ENCODE measurements around the gene TYK2. TPM values are rescaled to one million over a fixed set of nuclear protein-coding genes. Genes with fewer than 3 reads are reported as not detected.
"Not testable (repeated sequence)": the region's sequence is repeated elsewhere in the genome, so short reads cannot be mapped to it uniquely, and the experiment has no call there.

TYK2 gene
- total RNA-seq, 4 donors from 2014 or later, result 111 to 463 (median 201) TPM

DNA sequence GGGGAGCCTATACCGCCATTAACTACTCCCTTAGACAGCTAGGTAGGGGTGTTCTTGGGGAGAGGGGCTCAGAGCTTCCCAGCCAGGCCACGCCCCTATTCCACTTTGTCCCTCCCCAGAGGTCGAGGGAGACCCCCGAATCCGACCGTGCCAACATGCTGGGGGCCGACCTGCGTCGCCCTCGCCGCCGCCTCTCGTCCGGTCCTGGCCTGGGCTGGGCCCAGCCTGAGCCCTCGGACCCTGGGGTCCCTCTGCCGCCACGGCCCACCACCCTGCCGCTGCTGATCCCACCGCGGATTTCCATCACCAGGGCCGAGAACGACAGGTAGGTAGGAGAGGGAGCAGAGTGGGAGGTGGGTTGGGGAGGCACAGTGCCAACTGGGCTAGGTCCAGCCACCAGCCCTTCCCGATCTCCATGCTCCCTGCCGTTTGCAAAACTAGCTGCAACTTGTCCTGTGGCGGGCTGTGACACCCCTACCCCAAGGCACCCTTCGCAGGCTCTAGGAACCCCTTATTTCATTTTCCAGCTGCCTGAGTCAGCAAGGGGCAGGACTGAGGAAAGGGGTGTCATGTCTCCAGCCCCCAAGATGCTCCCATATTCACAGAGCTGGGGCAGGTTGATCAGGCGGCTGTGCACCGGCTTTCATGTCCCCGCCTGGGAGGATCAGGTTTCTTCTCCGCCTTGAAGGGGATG, 37.3 kb upstream of the TYK2 start:
- TF ChIP-seq POLR2A (IDR thresholded peaks at IDR 0.05) (no peak), CTCF (IDR thresholded peaks at IDR 0.05) (no peak), POLR2AphosphoS5 (IDR thresholded peaks at IDR 0.05) (no peak), EP300 (IDR thresholded peaks at IDR 0.05; ENCODE audit: low read depth) (no peak)
- Histone ChIP-seq H3K36me3 (no peaks in the 10 kb centered on the region), H3K27ac (no peak overlapping the region), H3K27me3 (peaks cover 90% of the 10 kb centered on the region), H3K4me1 (peaks cover 9 to 42% (median 32%) of the 10 kb centered on the region in 4 donors), H3K4me3 (no peak overlapping the region), H3K9me3 (peaks cover 0 to 3% of the 10 kb centered on the region in 2 donors)
- no peak for DNase-seq
- intact Hi-C loops (cut with DNase I; ENCODE audit: low total_unique reads) (no loop called here), in situ Hi-C loops (cut with MboI; ENCODE audit: low pct_ligation_motif_present in 1 of 4, low pct_unique_long_range_greater_than_20kb in 1 of 4, low sequenced_read_pairs in 3 of 4) (no loop called here)
- 7 to 16% methylated on average over 3 to 30 of the region's 30 CpGs for WGBS, 2 donors (ENCODE audit: low coverage in 1 of 2)

DNA sequence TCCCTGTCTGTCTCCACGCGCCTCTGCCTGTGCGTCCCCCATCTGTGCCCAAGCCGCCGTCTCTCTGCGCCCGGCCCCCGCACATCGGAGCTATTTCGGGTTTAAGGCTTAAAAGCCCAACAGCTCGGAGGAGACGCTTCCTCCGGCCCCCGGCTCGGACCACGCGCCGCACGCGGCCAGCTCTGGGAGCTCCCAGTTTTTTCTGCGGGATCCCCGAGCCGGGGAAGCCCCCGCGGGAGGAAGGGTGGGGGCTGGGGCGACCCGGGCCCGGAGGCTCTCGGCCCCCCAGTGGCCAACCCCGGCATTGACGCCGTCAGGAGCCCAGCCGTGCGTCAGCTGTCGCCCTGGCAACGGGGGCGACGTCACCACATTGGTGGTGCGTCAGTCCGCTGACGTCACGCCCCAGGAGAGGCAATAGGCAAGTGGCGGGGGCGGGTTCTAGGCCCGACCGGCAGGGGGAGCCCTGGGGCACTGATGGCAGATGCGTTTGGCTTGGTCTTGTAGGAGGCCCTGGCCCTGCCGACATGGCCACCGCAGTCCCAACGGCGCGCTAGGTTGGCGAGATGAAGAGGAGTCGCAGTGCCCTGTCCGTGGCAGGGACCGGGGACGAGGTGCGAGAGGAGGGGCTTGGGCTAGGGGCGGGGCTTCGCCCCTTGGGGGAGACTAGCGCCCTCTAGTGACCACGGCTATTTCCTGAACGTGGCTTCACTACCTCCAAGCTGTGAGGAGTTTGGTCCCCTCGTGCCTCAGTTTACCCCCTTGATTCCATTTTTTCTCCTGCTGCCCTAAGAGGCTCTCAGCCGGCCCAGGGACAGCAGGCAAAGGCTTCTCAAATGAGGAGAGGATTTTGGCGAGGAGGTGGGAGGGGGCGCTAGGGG, 36.2 kb upstream of the TYK2 start:
- Histone ChIP-seq H3K4me3 (peak overlapping the region in 3 of 4 donors; percentile 23 to 52 (median 42)), H3K27me3 (peaks cover 80% of the 10 kb centered on the region), H3K27ac (peak overlapping the region; percentile 34 to 59 (median 40)), H3K9me3 (peaks cover 0 to 3% of the 10 kb centered on the region in 2 donors), H3K36me3 (no peaks in the 10 kb centered on the region), H3K4me1 (peaks cover 9 to 42% (median 32%) of the 10 kb centered on the region in 4 donors)
- in situ Hi-C loops (cut with MboI; ENCODE audit: low pct_ligation_motif_present in 1 of 4, low pct_unique_long_range_greater_than_20kb in 1 of 4, low sequenced_read_pairs in 3 of 4), result no loop called here
- intact Hi-C loops (cut with DNase I; ENCODE audit: low total_unique reads), result no loop called here
- 3% methylated on average over 60 of the region's 67 CpGs; no CpG with 5 or more reads in 1 of the 2 donors for WGBS, 2 donors (ENCODE audit: low coverage in 1 of 2)
- TF ChIP-seq POLR2A (IDR thresholded peaks at IDR 0.05) (no peak), EP300 (IDR thresholded peaks at IDR 0.05; ENCODE audit: low read depth) (peak; percentile 21), CTCF (IDR thresholded peaks at IDR 0.05) (peak; percentile 66 to 93 (median 86)), POLR2AphosphoS5 (IDR thresholded peaks at IDR 0.05) (peak in 1 of 3 donors; percentile 27)
- peak; percentile 90 for DNase-seq

DNA sequence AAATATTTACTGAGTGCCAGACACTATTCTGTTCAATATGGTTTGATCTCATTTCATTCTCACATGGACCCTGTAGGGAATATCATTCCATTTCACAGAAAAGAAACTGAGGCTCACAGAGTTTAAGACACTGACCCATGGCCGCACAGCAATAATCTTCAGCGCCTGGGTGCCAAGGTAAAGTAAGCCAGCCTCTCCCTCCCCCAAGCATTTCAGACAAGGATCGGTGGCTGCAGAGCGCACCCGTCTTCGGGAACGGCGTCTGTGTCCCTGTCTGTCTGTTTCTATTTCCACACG, 35.7 kb upstream of the TYK2 start:
- TF ChIP-seq POLR2AphosphoS5 (IDR thresholded peaks at IDR 0.05), result no peak
- TF ChIP-seq POLR2A (IDR thresholded peaks at IDR 0.05), result no peak
- no peak for TF ChIP-seq EP300 (IDR thresholded peaks at IDR 0.05; ENCODE audit: low read depth)
- no peak for TF ChIP-seq CTCF (IDR thresholded peaks at IDR 0.05)
- intact Hi-C loops (cut with DNase I; ENCODE audit: low total_unique reads) (no loop called here), in situ Hi-C loops (cut with MboI; ENCODE audit: low pct_ligation_motif_present in 1 of 4, low pct_unique_long_range_greater_than_20kb in 1 of 4, low sequenced_read_pairs in 3 of 4) (no loop called here)
- WGBS, 2 donors (ENCODE audit: low coverage in 1 of 2), result 8% methylated on average over 9 of the region's 9 CpGs; no CpG with 5 or more reads in 1 of the 2 donors
- Histone ChIP-seq H3K36me3 (no peaks in the 10 kb centered on the region), H3K9me3 (peaks cover 0 to 3% of the 10 kb centered on the region in 2 donors), H3K4me3 (peak overlapping the region in 3 of 4 donors; percentile 23 to 52 (median 42)), H3K4me1 (peaks cover 9 to 39% (median 29%) of the 10 kb centered on the region in 4 donors), H3K27ac (peak overlapping the region; percentile 34 to 59 (median 35)), H3K27me3 (peaks cover 74% of the 10 kb centered on the region)
- DNase-seq, result no peak

- Histone ChIP-seq H3K4me1 (peaks cover 0 to 12% (median 9%) of the 10 kb centered on the region in 4 donors), H3K27me3 (peaks cover 71% of the 10 kb centered on the region), H3K4me3 (no peak overlapping the region), H3K27ac (peak overlapping the region; percentile 25 to 61 (median 46)), H3K36me3 (no peaks in the 10 kb centered on the region), H3K9me3 (peaks cover 0 to 3% of the 10 kb centered on the region in 2 donors)
- TF ChIP-seq POLR2AphosphoS5 (IDR thresholded peaks at IDR 0.05) (peak in 1 of 3 donors; percentile 25), EP300 (IDR thresholded peaks at IDR 0.05; ENCODE audit: low read depth) (no peak), CTCF (IDR thresholded peaks at IDR 0.05) (no peak)
- intact Hi-C loops (cut with DNase I; ENCODE audit: low total_unique reads) (no loop called here), in situ Hi-C loops (cut with MboI; ENCODE audit: low pct_ligation_motif_present in 1 of 4, low pct_unique_long_range_greater_than_20kb in 1 of 4, low sequenced_read_pairs in 3 of 4) (no loop called here)
- no peak for DNase-seq
- 50 to 57% methylated on average over 13 of the region's 13 CpGs for WGBS, 2 donors (ENCODE audit: low coverage in 1 of 2)
Measured at GRCh38 chr19:10412257-10412977, 32.0 kb upstream of the TYK2 start.

DNA sequence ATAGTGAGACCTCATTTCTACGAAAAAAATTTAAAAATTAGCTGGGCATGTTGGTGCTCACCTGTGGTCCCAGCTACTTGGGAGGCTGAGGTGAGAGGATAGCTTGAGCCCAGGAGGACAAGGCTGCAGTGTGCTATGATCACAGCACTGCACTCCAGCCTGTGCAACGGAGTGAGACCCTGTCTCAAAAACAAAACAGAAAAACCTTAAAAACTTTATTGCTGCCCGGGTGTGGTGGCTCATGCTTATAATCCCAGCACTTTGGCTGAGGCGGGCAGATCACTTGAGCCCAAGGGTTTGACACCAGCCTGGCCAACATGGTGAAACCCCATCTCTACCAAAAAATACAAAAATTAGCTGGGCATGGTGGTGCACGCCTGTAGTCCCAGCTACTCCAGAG, 30.9 kb upstream of the TYK2 start:
- intact Hi-C loops (cut with DNase I; ENCODE audit: low total_unique reads); H3K27ac ChIP-seq; H3K9me3 ChIP-seq; H3K4me1 ChIP-seq; in situ Hi-C loops (cut with MboI; ENCODE audit: low pct_ligation_motif_present in 1 of 4, low pct_unique_long_range_greater_than_20kb in 1 of 4, low sequenced_read_pairs in 3 of 4); H3K4me3 ChIP-seq; DNase-seq; H3K36me3 ChIP-seq: not testable (repeated sequence)
- peaks cover 71% of the 10 kb centered on the region for H3K27me3 ChIP-seq
- WGBS, 2 donors (ENCODE audit: low coverage in 1 of 2), result 49 to 64% methylated on average over 4 to 5 of the region's 5 CpGs

All from transverse colon (tissue), 4 donors.